ENCODE measurements around the gene VASP. TPM values are rescaled to one million over a fixed set of nuclear protein-coding genes. Genes with fewer than 3 reads are reported as not detected.

Gene VASP
- total RNA-seq, 1 experiment from 2014 or later = 64.6 TPM

DNA sequence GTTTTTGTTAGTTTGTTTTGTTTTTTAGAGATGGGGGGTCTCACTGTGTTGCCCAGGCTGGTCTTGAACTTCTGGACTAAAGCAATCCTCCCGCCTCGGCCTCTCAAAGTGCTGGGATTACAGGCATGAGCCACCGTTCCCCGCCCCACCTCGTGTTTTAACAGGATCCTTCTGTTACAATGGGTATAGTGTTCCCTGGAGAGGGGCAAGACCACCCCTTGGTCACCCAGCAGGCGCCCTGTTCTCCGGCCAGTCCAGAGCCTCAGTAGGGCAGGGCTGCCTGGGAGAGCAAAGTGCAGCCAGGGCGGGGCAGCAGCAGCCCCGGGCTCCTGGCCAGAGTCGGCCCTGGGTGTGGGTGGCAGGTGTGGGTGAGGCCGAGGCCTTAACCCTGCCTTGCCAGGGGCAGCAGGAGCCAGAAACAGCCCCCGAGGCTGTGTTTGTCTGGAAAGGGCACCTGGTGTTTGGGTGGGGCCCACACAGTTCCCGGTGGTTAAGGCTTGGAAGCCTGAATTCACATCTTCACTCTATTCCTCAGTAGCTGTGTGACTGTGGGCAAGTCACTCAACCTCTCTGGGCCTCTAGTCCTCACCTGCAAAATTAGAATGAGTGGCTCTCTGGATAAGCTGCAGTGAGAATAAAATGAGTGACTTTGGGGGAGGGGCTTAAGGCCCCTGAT is 7.2 kb downstream of the VASP start:
- DNase-seq (ENCODE audit: low spot score) = no peak

DNA sequence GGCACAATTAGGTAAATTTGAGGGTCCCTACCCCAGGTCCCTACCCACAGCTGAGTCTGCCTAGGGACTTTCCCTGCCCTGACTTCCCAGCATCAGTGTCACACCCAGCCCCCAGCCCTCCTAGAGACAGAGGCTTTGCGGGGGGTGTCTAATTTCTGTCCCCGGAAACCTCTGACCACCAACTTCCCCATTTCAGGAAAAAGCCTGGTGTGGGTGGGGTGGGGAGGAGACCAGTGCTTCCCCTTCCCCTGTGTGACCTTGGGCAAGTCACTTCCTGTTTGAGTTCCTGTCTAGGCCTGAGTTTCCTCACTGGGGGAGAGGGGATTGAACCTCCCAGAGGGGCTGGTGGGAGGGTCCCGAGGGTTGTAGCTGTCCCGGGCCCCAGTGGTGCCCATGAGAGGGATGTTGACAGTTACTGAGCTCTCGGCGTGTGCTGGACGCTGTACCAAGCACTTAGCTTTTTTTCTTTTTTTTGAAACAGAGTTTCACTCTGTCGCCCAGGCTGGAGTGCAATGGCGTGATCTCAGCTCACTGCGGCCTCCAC is 7.9 kb downstream of the VASP start:
- DNase-seq (ENCODE audit: low spot score) = peak; percentile 8

DNA sequence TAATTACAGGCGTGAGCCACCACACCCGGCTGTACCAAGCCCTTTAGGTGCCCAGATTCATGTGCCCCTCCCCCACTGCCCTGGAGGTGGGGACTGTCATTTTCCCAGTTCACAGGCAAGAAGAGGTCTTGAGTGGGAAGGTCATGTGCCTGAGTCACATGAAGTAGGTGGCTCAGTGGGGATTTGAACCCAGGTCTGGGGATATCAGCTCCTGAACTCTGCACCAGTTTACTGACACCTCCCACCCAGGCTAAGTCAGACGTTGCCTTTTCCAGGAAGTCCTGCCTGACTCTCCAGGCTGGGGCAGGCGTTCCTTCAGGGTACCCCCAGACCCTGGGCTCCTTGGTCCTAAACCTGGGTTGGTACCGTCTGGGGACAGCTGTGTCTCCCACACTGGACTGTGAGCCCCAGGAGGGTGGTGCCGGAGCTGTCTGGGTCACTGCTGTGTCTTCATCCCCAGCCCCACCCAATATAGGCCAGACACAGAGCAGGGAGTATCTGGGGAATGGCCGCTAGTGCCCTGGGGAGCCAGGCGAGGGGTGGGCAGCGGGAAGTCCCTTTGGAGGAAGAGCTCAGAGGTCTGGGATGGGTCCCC is 8.6 kb downstream of the VASP start:
- no peak for DNase-seq (ENCODE audit: low spot score)

DNA sequence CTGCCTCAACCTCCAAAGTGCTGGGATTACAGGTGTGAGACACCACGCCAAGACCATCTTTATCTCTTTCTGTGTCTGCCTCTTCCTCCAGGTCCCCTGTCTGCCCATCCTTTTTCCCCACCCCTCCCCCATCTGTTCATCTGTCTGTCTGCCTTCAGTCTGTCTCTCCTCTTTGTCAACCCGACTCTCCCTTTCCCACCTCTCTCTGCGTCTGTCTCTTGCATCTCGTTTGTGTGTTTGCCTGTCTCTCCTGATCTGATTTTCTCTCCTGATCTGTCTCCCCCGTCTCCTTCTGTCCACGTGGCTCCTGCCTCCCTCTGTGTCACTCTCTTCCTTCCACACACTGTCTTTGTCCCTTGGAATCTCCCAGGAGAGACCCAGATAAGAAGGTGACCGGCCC is 10.0 kb downstream of the VASP start:
- no peak for DNase-seq (ENCODE audit: low spot score)

DNA sequence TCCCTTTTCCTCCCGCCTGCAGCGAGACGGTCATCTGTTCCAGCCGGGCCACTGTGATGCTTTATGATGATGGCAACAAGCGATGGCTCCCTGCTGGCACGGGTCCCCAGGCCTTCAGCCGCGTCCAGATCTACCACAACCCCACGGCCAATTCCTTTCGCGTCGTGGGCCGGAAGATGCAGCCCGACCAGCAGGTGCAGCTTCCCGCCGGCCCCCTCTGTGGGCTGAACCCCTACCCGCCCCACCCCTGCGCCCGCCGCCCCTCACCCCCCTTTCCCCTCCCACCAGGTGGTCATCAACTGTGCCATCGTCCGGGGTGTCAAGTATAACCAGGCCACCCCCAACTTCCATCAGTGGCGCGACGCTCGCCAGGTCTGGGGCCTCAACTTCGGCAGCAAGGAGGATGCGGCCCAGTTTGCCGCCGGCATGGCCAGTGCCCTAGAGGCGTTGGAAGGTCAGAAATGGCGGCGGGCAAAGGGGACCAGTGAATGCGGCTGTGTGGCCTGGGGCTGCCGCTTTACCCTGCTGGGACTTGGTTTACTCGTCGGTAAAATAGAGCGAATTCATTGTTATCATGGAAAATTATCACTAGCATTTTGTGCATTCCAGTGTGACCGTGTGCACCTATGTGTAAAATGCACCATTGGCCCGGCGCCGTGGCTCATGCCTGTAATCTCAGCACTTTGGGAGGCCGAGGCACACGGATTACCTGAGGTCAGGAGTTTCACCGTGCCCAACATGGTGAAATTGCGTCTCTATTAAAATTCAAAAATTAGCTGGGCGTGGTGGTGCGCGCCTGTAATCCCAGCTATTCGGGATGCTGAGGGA is 10.6 kb downstream of the VASP start:
- no peak for DNase-seq (ENCODE audit: low spot score)

DNA sequence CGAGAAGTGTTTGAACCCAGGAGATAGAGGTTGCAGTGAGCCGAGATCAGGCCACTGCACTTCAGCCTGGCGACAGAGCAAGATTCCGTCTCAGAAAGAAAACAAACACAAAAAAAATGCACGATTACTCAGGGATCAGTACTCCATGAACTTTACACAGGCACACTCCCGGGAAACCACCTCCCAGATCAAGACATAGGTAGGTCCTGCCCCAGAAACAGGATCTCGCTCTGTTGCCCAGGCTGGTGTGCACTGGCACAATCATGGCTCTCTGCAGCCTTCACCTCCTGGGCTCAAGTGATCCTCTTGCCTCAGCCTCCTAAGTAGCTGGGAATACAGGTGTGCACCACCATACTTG is 11.2 kb downstream of the VASP start:
- DNase-seq (ENCODE audit: low spot score) = no peak

DNA sequence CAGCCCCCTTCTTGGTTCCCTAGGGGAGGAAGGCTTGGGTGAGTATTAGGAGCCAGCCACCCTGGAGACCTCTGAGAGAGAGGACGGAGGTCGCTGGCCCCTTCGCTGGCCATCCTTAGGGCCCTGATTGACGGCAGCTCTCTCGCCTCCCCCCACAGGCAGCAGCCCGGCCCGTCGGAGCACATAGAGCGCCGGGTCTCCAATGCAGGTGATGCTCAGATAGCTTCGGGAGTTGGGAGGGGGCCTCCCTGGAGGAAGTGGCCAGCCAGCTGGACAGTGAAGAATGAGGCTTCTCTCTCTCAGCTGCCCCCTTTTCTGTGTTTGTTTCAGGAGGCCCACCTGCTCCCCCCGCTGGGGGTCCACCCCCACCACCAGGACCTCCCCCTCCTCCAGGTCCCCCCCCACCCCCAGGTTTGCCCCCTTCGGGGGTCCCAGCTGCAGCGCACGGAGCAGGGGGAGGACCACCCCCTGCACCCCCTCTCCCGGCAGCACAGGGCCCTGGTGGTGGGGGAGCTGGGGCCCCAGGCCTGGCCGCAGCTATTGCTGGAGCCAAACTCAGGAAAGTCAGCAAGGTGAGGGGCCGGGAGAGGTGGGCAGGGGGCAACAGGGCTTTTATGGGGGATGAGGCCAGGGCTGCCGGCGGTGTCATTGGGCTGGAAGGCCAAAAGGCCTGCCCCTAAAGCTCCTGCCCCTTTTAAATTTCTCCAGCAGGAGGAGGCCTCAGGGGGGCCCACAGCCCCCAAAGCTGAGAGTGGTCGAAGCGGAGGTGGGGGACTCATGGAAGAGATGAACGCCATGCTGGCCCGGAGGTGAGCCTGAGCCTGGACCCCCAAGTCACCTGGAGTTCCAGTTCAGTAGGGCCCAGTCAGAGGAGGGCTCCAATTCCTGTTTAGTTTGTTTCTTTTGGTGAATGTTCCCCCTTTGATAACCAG is 15.0 kb downstream of the VASP start:
- DNase-seq (ENCODE audit: low spot score) = no peak

DNA sequence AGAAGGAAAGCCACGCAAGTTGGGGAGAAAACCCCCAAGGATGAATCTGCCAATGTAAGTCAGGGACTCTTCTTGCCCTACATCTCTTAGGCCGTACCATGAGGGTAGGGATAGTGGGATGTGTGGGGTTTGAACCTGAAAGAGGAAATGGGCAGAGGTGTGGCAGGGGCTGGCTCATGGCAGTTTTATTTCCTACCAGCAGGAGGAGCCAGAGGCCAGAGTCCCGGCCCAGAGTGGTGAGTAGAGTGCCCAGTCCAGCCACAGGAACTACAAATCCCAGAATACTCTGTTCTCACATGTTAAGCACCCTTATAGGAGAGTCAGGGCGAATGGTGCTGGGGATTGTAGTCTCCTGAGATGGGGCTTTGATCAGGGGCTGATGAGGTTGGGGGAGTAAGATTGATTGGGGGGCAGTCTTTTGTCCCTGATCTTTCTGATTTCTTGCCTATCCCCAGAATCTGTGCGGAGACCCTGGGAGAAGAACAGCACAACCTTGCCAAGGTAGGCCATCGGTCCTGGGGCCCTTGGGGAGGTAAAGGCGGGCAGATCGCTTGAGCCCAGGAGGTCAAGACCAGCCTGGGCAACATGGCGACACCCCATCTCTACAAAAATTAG is 16.5 kb downstream of the VASP start:
- peak; percentile 82 for DNase-seq (ENCODE audit: low spot score)

DNA sequence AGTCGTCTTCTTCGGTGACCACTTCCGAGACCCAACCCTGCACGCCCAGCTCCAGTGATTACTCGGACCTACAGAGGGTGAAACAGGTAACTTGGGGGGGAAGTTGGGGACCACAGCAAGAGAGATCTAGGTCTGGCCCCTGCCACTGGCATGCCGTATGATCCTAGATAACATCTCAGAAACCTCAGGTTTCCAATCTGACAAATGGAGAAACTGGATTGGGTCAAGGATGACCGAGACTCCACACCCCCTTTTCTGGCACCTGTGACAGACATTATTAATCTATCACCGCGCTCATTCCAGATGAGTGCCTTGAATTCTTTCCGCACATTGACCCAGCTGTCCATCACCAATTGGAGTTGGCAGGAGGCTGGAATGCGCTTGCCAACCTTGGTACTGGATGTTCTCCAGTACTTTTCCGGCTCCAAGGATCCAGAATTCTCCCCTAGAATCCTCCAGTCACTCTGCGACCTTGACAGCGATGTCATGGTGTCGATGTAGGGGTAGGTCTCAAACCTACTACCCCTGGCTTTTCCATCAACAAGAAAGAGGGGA is 17.4 kb downstream of the VASP start:
- DNase-seq (ENCODE audit: low spot score) = no peak

DNA sequence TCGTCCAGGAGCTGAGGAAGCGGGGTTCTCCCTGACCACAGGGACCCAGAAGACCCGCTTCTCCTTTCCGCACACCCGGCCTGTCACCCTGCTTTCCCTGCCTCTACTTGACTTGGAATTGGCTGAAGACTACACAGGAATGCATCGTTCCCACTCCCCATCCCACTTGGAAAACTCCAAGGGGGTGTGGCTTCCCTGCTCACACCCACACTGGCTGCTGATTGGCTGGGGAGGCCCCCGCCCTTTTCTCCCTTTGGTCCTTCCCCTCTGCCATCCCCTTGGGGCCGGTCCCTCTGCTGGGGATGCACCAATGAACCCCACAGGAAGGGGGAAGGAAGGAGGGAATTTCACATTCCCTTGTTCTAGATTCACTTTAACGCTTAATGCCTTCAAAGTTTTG is 18.9 kb downstream of the VASP start:
- DNase-seq (ENCODE audit: low spot score) = peak; percentile 61

DNA sequence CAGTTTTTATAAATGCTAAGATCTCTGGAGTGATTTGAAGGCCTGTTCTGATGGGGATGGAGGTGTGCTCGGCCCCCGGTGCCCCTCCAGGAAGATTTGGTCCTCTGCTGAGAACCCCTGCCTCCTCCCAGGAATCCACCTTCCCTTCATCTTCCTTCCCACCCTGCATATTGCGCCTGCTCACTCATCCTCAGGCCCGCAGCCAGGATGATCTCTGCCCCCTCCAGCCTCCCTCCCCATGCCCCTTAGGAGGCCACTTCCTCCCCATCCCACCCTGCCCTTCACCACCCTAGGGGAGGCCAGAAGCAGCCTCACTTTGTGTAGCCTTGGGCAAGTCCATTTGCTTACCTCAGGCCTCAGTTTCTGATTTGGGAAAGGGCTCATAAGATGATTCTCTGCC is 19.7 kb downstream of the VASP start:
- no peak for DNase-seq (ENCODE audit: low spot score)

DNA sequence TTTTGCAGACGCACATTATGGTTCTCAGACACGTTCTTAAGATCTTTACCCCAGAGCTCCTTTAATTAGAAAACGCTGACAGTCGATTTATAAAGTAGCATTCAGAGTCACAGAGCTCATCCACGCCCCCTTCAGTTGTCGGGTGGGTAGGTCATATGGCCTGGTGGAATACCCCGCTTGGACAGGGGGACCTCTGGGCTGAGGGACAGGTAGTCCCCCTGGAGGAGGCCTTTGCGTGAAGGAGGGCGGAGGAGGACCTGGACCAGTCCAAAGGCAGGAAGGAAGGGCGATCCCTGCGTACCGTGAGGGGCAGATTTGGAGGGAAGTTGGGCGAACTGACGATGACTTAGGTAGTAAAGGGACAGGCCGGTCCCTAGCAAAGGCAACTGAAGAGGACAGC is 20.5 kb downstream of the VASP start:
- DNase-seq (ENCODE audit: low spot score) = no peak

DNA sequence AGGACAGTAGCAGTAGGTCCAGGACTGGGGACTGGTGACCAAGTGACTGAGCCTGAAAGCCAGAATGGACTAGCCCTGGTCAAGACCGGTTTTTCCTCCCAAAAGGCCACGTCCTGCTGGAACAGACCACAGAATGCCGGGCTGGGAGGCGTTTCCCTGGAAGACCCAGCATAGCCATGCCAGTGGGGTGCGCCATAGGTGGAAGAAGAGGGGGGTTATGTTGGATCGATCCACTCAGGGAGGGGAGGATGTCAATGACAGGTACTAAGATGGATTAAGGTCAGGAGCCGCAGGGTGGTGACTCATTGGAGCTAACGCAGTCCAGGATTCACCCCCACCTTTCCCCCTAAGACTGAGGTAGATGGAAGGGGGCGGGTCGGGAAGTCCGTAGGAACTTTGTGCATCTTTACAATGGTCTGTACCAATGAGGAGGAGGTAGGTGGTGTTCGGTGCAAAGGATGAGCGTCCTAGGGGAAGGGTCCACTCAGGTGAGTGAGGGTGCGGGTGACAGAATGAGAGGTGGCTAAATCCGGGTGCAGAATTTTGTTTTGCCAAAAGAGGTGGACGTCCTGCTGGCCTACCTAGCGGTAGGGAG is 21.0 kb downstream of the VASP start:
- peak; percentile 43 for DNase-seq (ENCODE audit: low spot score)

DNA sequence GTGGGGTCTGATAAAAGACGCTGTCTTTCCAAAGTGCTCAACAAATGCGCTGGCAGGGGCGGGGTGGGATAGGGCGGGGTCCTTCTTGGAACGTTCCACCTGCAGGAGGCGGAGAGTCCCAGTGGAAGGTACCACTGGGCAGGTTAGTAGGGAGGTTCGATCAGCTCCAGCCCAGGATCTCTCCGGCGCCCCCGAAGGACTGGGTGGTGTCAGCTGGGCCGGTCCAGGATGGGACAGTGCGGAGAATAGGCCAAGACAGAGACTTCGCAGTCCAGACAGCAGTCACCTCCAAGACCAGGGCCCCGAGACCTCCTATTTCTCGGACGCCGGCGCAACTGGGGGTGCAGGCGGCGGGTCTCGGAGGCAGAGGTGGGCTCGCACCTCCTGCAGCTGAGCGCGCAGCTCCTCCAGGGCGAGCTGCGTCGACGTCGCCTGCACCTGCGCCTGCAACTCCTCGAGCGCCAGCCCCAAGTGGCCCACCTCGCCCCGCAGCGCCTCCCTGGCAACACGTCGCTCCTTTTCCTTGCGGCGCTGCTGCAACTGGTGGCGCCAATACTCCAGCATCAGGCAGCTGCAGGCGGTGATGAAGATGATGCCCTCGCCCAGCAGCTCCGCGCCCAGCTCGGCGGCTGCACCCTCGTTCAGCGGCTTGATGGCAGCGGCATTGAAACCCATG is 21.6 kb downstream of the VASP start:
- no peak for DNase-seq (ENCODE audit: low spot score)

DNA sequence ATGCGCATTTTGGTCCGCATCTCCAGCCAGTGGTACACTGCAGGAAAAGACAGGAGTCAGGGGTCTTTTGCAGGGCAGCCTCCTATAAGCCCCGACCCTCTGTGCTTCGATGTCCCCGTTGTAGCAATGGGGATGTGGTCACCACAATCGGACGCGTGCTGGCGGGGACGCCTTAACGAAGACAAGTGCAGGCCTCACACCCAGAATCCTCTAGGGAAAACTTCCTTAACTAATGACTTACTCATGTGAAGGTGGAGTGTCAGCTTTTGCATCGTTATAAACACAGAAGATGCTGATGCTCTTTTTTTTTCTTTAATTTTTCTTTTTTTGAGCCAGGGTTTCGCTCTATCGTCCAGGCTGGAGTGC is 22.1 kb downstream of the VASP start:
- no peak for DNase-seq (ENCODE audit: low spot score)

DNA sequence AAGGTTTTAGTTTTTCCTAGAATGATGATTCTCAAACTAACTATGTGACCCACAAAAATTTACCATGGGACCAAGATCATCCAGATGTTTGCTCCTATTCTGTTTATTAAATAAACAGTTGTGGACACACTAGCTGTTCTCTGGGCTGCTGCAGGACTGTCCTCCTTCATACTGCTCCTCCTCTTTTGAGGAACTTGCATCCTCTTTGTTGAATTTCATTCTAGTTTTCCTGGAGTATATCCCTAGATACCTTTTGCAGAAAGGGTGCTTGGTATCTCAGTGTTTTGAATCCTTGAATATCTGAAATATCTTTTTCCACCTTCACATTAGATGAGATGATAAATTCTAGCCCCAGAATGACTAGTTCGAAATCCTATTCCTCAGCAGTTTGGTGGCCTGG is 24.1 kb downstream of the VASP start:
- DNase-seq (ENCODE audit: low spot score) = no peak

DNA sequence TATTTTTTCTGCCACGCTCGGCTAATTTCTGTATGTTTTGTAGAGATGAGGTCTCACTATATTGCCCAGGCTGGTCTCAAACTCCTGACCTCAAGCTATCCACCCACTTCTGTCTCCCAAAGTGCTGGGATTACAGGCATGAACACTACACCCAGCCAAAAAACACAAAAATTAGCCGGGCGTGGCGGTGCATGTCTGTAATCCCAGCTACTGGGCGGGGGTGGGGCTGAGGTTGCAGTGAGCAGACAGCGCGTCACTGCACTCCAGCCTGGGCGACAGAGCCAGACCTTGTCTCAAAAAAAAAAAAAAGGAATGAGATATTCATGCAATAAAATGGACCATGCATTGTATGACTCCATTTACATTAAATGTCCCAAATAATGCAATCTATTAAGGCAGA is 32.2 kb downstream of the VASP start:
- no peak for DNase-seq (ENCODE audit: low spot score)

DNA sequence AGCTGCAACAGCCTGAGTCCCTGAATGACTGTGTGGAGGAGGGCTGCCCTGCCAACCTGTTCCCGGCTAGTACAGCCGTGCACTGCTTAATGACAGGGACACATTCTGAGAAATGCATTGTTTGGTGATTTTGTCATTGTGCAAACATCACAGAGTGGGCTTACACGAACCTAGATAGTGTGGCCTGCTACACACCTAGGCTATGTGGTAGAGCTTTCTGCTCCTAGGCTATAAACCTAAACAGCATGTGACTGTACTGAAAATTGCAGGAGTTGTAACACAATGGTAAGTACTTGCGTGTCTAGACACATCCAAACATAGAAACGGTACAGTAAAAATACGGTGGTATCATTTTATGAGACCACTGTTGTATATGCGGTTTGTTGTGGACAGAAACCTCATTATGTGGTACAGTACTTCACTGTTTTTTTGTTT is 35.0 kb downstream of the VASP start:
- no peak for DNase-seq (ENCODE audit: low spot score)

DNA sequence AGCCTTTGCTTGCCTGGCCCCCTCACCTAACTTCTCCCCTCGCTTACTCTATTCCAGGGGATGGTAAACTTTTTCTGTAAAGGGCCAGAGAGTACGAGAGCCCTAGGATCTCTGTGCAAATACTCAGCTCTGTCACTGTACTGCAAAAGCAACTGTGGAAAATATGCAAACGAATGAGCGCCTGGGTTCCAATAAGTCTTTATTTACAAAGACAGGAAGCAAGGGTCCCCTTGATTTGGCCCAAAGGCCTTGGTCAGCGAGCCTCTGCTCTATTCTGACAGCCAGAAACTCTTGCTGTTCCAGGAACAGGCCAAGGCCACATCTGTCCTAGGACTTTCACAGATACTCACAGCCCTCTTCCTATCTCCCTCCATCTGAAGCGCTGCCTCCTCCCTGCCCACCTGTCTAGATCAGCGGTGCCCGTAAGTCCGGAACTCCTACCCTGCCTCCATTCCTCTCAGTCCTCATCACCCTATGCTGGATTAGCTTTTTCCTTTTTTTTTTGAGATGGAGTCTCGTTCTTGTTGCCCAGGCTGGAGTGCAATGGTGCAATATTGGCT is 40.0 kb downstream of the VASP start:
- no peak for DNase-seq (ENCODE audit: low spot score)
